HG03139 (cell line): ENCODE measurements around the gene SRCIN1.
"Not testable (repeated sequence)": the region's sequence is repeated elsewhere in the genome, so short reads cannot be mapped to it uniquely, and the experiment has no call there.

Experiments used
- ATAC-seq: cut with Tn5 transposase; IDR thresholded peaks from one replicate; pipeline ENCODE4 v1.9.1; 2021; ENCODE audit not compliant: unreplicated experiment

The SRCIN1 gene

GRCh38 chr17:38605841-38606645 lies at the start of gene SRCIN1:
TSS of gene SRCIN1 (minus strand) at chr17:38605952. CDS start at chr17:38605705, 247 bp downstream.
- no peak for ATAC-seq

- no peak for ATAC-seq
These were observed 49.0 kb upstream of the SRCIN1 start for GRCh38 chr17:38654411-38655398.

GRCh38 chr17:38653679-38654078 lies 47.9 kb upstream of the SRCIN1 start:
- no peak for ATAC-seq

- ATAC-seq, result no peak
These were observed 47.5 kb upstream of the SRCIN1 start for GRCh38 chr17:38653230-38653629.

GRCh38 chr17:38650653-38651173 lies 45.0 kb upstream of the SRCIN1 start:
- ATAC-seq, result not testable (repeated sequence)

- no peak for ATAC-seq
These were observed 32.2 kb upstream of the SRCIN1 start for GRCh38 chr17:38637951-38638350.

GRCh38 chr17:38636054-38636453 lies 30.3 kb upstream of the SRCIN1 start:
- ATAC-seq, result no peak

- ATAC-seq, result no peak
These were observed 26.6 kb upstream of the SRCIN1 start for GRCh38 chr17:38632334-38632733.

GRCh38 chr17:38628441-38628840 lies 22.7 kb upstream of the SRCIN1 start:
- no peak for ATAC-seq

GRCh38 chr17:38627957-38628356 lies 22.2 kb upstream of the SRCIN1 start:
- no peak for ATAC-seq

- not testable (repeated sequence) for ATAC-seq
These were observed 21.0 kb upstream of the SRCIN1 start for GRCh38 chr17:38626606-38627226.

- no peak for ATAC-seq
These were observed 19.7 kb upstream of the SRCIN1 start for GRCh38 chr17:38625482-38625881.

- not testable (repeated sequence) for ATAC-seq
These were observed 19.1 kb upstream of the SRCIN1 start for GRCh38 chr17:38624782-38625355.

GRCh38 chr17:38621538-38621937 lies 15.8 kb upstream of the SRCIN1 start:
- no peak for ATAC-seq

- ATAC-seq, result no peak
These were observed 15.0 kb upstream of the SRCIN1 start for GRCh38 chr17:38620551-38621277.

- no peak for ATAC-seq
These were observed 14.3 kb upstream of the SRCIN1 start for GRCh38 chr17:38619937-38620550.

- ATAC-seq, result no peak
These were observed 13.7 kb upstream of the SRCIN1 start for GRCh38 chr17:38619451-38619795.

- ATAC-seq, result no peak
These were observed 12.4 kb upstream of the SRCIN1 start for GRCh38 chr17:38617967-38618760.
